Astrocyte (in vitro differentiated cells and primary cell): ENCODE results near the gene HBA1.

ENCODE experiments used
- CTCF ChIP-seq: IDR thresholded peaks from 2 replicates; pipeline ENCODE4 v1.5.1; 2011; ENCODE audit warnings: low read depth, mild to moderate bottlenecking, inconsistent platforms, low read length, moderate library complexity; ENCODE audit not compliant: insufficient read depth
- EZH2 ChIP-seq: IDR thresholded peaks from 2 replicates; pipeline ENCODE4 v1.6.1; 2012; ENCODE audit warnings: mild to moderate bottlenecking, low read length, inconsistent platforms; ENCODE audit not compliant: insufficient read depth

- TF ChIP-seq CTCF = no peak
- TF ChIP-seq EZH2 = no peak
These were observed 1.6 kb downstream of the HBA1 start for GRCh38 chr16:177981-178667.
